ENCODE data around the gene RNF220. TPM values are rescaled to one million over a fixed set of nuclear protein-coding genes. Genes with fewer than 3 reads are reported as not detected.

Gene RNF220
- total RNA-seq, 1 donor from 2014 or later: 102 TPM

- H3K4me1 Mint-ChIP-seq: no peaks in the 10 kb centered on the region
- no peaks in the 10 kb centered on the region for H3K9me3 Mint-ChIP-seq
- DNase-seq: no peak
- intact Hi-C loops (cut with micrococcal nuclease): no loop called here
- peaks cover 50% of the 10 kb centered on the region for H3K36me3 Mint-ChIP-seq (ENCODE audit: low read depth)
- H3K27me3 Mint-ChIP-seq: no peaks in the 10 kb centered on the region
- no peak overlapping the region for H3K27ac Mint-ChIP-seq
- H3K4me3 Mint-ChIP-seq: no peak overlapping the region
Measured at GRCh38 chr1:44647896-44648295, 242.8 kb downstream of the RNF220 start.

GRCh38 chr1:44648529-44649250 lies 243.6 kb downstream of the RNF220 start:
- no peaks in the 10 kb centered on the region for H3K4me1 Mint-ChIP-seq
- peaks cover 46% of the 10 kb centered on the region for H3K36me3 Mint-ChIP-seq (ENCODE audit: low read depth)
- intact Hi-C loops (cut with micrococcal nuclease): no loop called here
- H3K27ac Mint-ChIP-seq: peak overlapping the region; percentile 0
- H3K27me3 Mint-ChIP-seq: no peaks in the 10 kb centered on the region
- DNase-seq: no peak
- no peak overlapping the region for H3K4me3 Mint-ChIP-seq
- no peaks in the 10 kb centered on the region for H3K9me3 Mint-ChIP-seq

- intact Hi-C loops (cut with micrococcal nuclease): no loop called here
- Mint-ChIP-seq H3K4me3 (no peak overlapping the region), H3K9me3 (no peaks in the 10 kb centered on the region), H3K27ac (no peak overlapping the region), H3K36me3 (ENCODE audit: low read depth) (peaks cover 36% of the 10 kb centered on the region), H3K27me3 (no peaks in the 10 kb centered on the region), H3K4me1 (no peaks in the 10 kb centered on the region)
- no peak for DNase-seq
Measured at GRCh38 chr1:44649788-44650158, 244.7 kb downstream of the RNF220 start.

GRCh38 chr1:44650159-44650831 lies 245.2 kb downstream of the RNF220 start:
- H3K9me3 Mint-ChIP-seq: no peaks in the 10 kb centered on the region
- no peak for DNase-seq
- intact Hi-C loops (cut with micrococcal nuclease): no loop called here
- no peaks in the 10 kb centered on the region for H3K4me1 Mint-ChIP-seq
- no peaks in the 10 kb centered on the region for H3K27me3 Mint-ChIP-seq
- H3K27ac Mint-ChIP-seq: no peak overlapping the region
- H3K36me3 Mint-ChIP-seq (ENCODE audit: low read depth): peaks cover 33% of the 10 kb centered on the region
- no peak overlapping the region for H3K4me3 Mint-ChIP-seq

- intact Hi-C loops (cut with micrococcal nuclease): no loop called here
- no peak overlapping the region for H3K27ac Mint-ChIP-seq
Measured at GRCh38 chr1:44651069-44651468, 246.0 kb downstream of the RNF220 start.

GRCh38 chr1:44652445-44653106 lies 247.5 kb downstream of the RNF220 start:
- Mint-ChIP-seq H3K27ac (peak overlapping the region; percentile 70), H3K36me3 (ENCODE audit: low read depth) (peaks cover 29% of the 10 kb centered on the region), H3K4me1 (no peaks in the 10 kb centered on the region), H3K27me3 (no peaks in the 10 kb centered on the region), H3K9me3 (no peaks in the 10 kb centered on the region), H3K4me3 (no peak overlapping the region)
- DNase-seq: peak; percentile 92
- intact Hi-C loops (cut with micrococcal nuclease): loop anchor here (1.0 to 2.0 kb wide), 3 partner anchors 43 to 274 kb away; no protein-coding TSS in a partner anchor

More at GRCh38 chr1:44651069-44651468, 246.0 kb downstream of the RNF220 start:
- no peaks in the 10 kb centered on the region for H3K27me3 Mint-ChIP-seq
- H3K9me3 Mint-ChIP-seq: no peaks in the 10 kb centered on the region
- no peaks in the 10 kb centered on the region for H3K4me1 Mint-ChIP-seq
- no peak for DNase-seq
- H3K4me3 Mint-ChIP-seq: no peak overlapping the region
- H3K36me3 Mint-ChIP-seq (ENCODE audit: low read depth): peaks cover 33% of the 10 kb centered on the region

- H3K27ac Mint-ChIP-seq: no peak overlapping the region
- intact Hi-C loops (cut with micrococcal nuclease): loop anchor here (1.0 to 2.0 kb wide), 3 partner anchors 44 to 275 kb away; no protein-coding TSS in a partner anchor
- no peak for DNase-seq
- no peaks in the 10 kb centered on the region for H3K27me3 Mint-ChIP-seq
- no peaks in the 10 kb centered on the region for H3K9me3 Mint-ChIP-seq
- H3K4me3 Mint-ChIP-seq: no peak overlapping the region
- H3K36me3 Mint-ChIP-seq (ENCODE audit: low read depth): peaks cover 23% of the 10 kb centered on the region
- no peaks in the 10 kb centered on the region for H3K4me1 Mint-ChIP-seq
Measured at GRCh38 chr1:44653107-44653964, 248.3 kb downstream of the RNF220 start.

- DNase-seq: no peak
- Mint-ChIP-seq H3K9me3 (no peaks in the 10 kb centered on the region), H3K27me3 (no peaks in the 10 kb centered on the region), H3K27ac (no peak overlapping the region), H3K36me3 (ENCODE audit: low read depth) (peaks cover 16% of the 10 kb centered on the region), H3K4me1 (no peaks in the 10 kb centered on the region), H3K4me3 (no peak overlapping the region)
- intact Hi-C loops (cut with micrococcal nuclease): no loop called here
Measured at GRCh38 chr1:44654621-44655187, 249.6 kb downstream of the RNF220 start.

- no peaks in the 10 kb centered on the region for H3K4me1 Mint-ChIP-seq
- DNase-seq: no peak
- H3K36me3 Mint-ChIP-seq (ENCODE audit: low read depth): peaks cover 10% of the 10 kb centered on the region
- H3K27me3 Mint-ChIP-seq: no peaks in the 10 kb centered on the region
- no peak overlapping the region for H3K27ac Mint-ChIP-seq
- intact Hi-C loops (cut with micrococcal nuclease): no loop called here
- no peaks in the 10 kb centered on the region for H3K9me3 Mint-ChIP-seq
- no peak overlapping the region for H3K4me3 Mint-ChIP-seq
Measured at GRCh38 chr1:44655609-44656008, 250.6 kb downstream of the RNF220 start.

- DNase-seq: no peak
Measured at GRCh38 chr1:44659566-44659965, 254.5 kb downstream of the RNF220 start.

GRCh38 chr1:44660176-44660575 lies 255.1 kb downstream of the RNF220 start:
- Mint-ChIP-seq H3K4me1 (peaks cover 12% of the 10 kb centered on the region), H3K9me3 (no peaks in the 10 kb centered on the region), H3K27me3 (no peaks in the 10 kb centered on the region), H3K36me3 (ENCODE audit: low read depth) (no peaks in the 10 kb centered on the region), H3K27ac (no peak overlapping the region), H3K4me3 (no peak overlapping the region)
- intact Hi-C loops (cut with micrococcal nuclease): no loop called here
- no peak for DNase-seq

More at GRCh38 chr1:44659566-44659965, 254.5 kb downstream of the RNF220 start:
- Mint-ChIP-seq H3K27ac (no peak overlapping the region), H3K4me1 (peaks cover 6% of the 10 kb centered on the region), H3K9me3 (no peaks in the 10 kb centered on the region), H3K27me3 (no peaks in the 10 kb centered on the region), H3K36me3 (ENCODE audit: low read depth) (no peaks in the 10 kb centered on the region), H3K4me3 (no peak overlapping the region)
- intact Hi-C loops (cut with micrococcal nuclease): no loop called here

GRCh38 chr1:44661781-44662682 lies 257.0 kb downstream of the RNF220 start:
- Mint-ChIP-seq H3K4me1 (peaks cover 14% of the 10 kb centered on the region), H3K4me3 (no peak overlapping the region), H3K27ac (no peak overlapping the region), H3K9me3 (no peaks in the 10 kb centered on the region), H3K36me3 (ENCODE audit: low read depth) (no peaks in the 10 kb centered on the region), H3K27me3 (no peaks in the 10 kb centered on the region)
- no peak for DNase-seq
- intact Hi-C loops (cut with micrococcal nuclease): no loop called here

Measured in activated CD4-positive, alpha-beta T cell treated with anti-CD3 and anti-CD28 coated beads, Interleukin-2, amount 10 ng/mL, durations not matched to agents 24 days and 14 days (primary cell).